SK-N-SH (cell line): ENCODE measurements around the gene SDR42E1. TPM values are rescaled to one million over a fixed set of nuclear protein-coding genes. Genes with fewer than 3 reads are reported as not detected.

ENCODE experiments used
- CTCF ChIA-PET: fragments of 300-600, 350-600 bp; formaldehyde crosslinking; extraction: SDS; loops from one replicate; lab custom pipeline; 2021; lab: Yijun Ruan, JAX
- POLR2A ChIA-PET: fragments of 350-600 bp; sonication (Branson Sonifier 250); formaldehyde crosslinking; extraction: SDS; loops from one replicate; lab custom pipeline; 2020; ENCODE audit warnings: antibody characterized with exemption, inconsistent platforms; lab: Yijun Ruan, JAX
- DNase-seq: peaks from one replicate; pipeline ENCODE4 v3.0.0; 2012
- H2AFZ ChIP-seq: fragments of 200-600 bp; sonication (generic); 2 replicates; pipeline ENCODE4 v1.8.1; 2016; ENCODE audit warnings: antibody characterized with exemption, mild to moderate bottlenecking, low read depth
- H3F3A ChIP-seq: fragments of 200-600 bp; sonication (generic); replicated peaks from 2 replicates; pipeline ENCODE3; 2016; ENCODE audit warnings: antibody characterized with exemption, mild to moderate bottlenecking; ENCODE audit not compliant: insufficient read depth
- H3K27ac ChIP-seq, 2 experiments: fragments of 200-500 bp in 1 of 2; fragments of 200-600 bp in 1 of 2; sonication (Bioruptor generic) in 1 of 2; sonication (generic), shearing (Covaris generic) in 1 of 2; 2 replicates each; pipeline versions ENCODE4 v1.5.1 to v1.6.1; 2014 to 2016; ENCODE audit warnings: low read depth in 2 of 2, inconsistent platforms in 1 of 2, low read length in 1 of 2, mild to moderate bottlenecking in 1 of 2, mixed read lengths in 1 of 2
- H3K27me3 ChIP-seq: fragments of 200-600 bp; sonication (generic), shearing (Covaris generic); 2 replicates; pipeline ENCODE4 v1.6.1; 2016; ENCODE audit warnings: mixed run types; ENCODE audit not compliant: insufficient read depth
- H3K36me3 ChIP-seq, 2 experiments: fragments of 200-500 bp in 1 of 2; fragments of 200-600 bp in 1 of 2; sonication (Bioruptor generic) in 1 of 2; sonication (generic) in 1 of 2; replicated peaks in 1 of 2; 2 replicates each; pipeline versions ENCODE3 to v1.5.1; 2014 to 2016; ENCODE audit warnings: low read length in 1 of 2, mild to moderate bottlenecking in 1 of 2; ENCODE audit not compliant: insufficient read depth in 2 of 2, control insufficient read depth in 1 of 2
- H3K4me1 ChIP-seq, 2 experiments: fragments of 200-500 bp in 1 of 2; fragments of 200-600 bp in 1 of 2; sonication (Bioruptor generic) in 1 of 2; sonication (generic), shearing (Covaris generic) in 1 of 2; 2 replicates each; pipeline versions ENCODE4 v1.5.1 to v1.6.1; 2014 to 2016; ENCODE audit warnings: low read depth in 1 of 2, low read length in 1 of 2, mixed run types in 1 of 2; ENCODE audit not compliant: insufficient read depth in 2 of 2, control insufficient read depth in 1 of 2
- H3K4me2 ChIP-seq: fragments of 200-600 bp; sonication (generic), shearing (Covaris generic); 2 replicates; pipeline ENCODE4 v1.6.1; 2017; ENCODE audit warnings: mixed run types
- H3K4me3 ChIP-seq, 2 experiments: fragments of 200-500 bp in 1 of 2; fragments of 200-600 bp in 1 of 2; sonication (Bioruptor generic) in 1 of 2; sonication (generic), shearing (Covaris generic) in 1 of 2; 2 replicates each; pipeline versions ENCODE4 v1.5.1 to v1.8.1; 2014 to 2016; ENCODE audit warnings: low read depth in 2 of 2, inconsistent platforms in 1 of 2, low read length in 1 of 2, mild to moderate bottlenecking in 1 of 2, mixed read lengths in 1 of 2, moderate library complexity in 1 of 2
- H3K79me2 ChIP-seq: fragments of 200-600 bp; sonication (generic); 2 replicates; pipeline ENCODE4 v1.8.1; 2017; ENCODE audit warnings: mild to moderate bottlenecking; ENCODE audit not compliant: insufficient read depth
- H3K9ac ChIP-seq: fragments of 200-600 bp; sonication (generic); 2 replicates; pipeline ENCODE4 v1.6.1; 2017; ENCODE audit warnings: mixed run types
- H3K9me2 ChIP-seq: fragments of 200-600 bp; sonication (generic); 2 replicates; pipeline ENCODE4 v1.6.1; 2017; ENCODE audit warnings: mixed run types
- H3K9me3 ChIP-seq: fragments of 200-600 bp; sonication (generic); 2 replicates; pipeline ENCODE4 v1.6.1; 2017; ENCODE audit warnings: mixed run types, mild to moderate bottlenecking, moderate library complexity
- H4K20me1 ChIP-seq: fragments of 200-600 bp; sonication (generic); 2 replicates; pipeline ENCODE4 v1.6.1; 2017; ENCODE audit warnings: mild to moderate bottlenecking, mixed run types; ENCODE audit not compliant: insufficient read depth
- CHD2 ChIP-seq: fragments of 150-350 bp; IDR thresholded peaks from 2 replicates; pipeline ENCODE4 v1.6.1; 2018; ENCODE audit warnings: low read length; ENCODE audit not compliant: partially characterized antibody
- EZH2phosphoT487 ChIP-seq: fragments of 200-600 bp; sonication (generic); IDR thresholded peaks from 2 replicates; pipeline ENCODE4 v1.6.1; 2017; ENCODE audit warnings: low read depth, mixed run types, mild to moderate bottlenecking, antibody characterized with exemption, moderate library complexity, borderline replicate concordance
- FOSL2 ChIP-seq: IDR thresholded peaks from 2 replicates; pipeline ENCODE4 v1.4.0; 2012; ENCODE audit warnings: low read depth, mild to moderate bottlenecking, moderate library complexity, borderline replicate concordance
- FOXJ3 ChIP-seq: sonication (generic); formaldehyde crosslinking; IDR thresholded peaks from 2 replicates; pipeline ENCODE4 v1.5.1; 2020; ENCODE audit warnings: mild to moderate bottlenecking, missing genetic modification reagents
- FOXM1 ChIP-seq: IDR thresholded peaks from 2 replicates; pipeline ENCODE4 v1.4.0; 2012; ENCODE audit warnings: low read depth, mild to moderate bottlenecking
- GABPA ChIP-seq: IDR thresholded peaks from 2 replicates; pipeline ENCODE4 v1.4.0; 2012; ENCODE audit warnings: low read depth, mild to moderate bottlenecking
- GATA2 ChIP-seq: sonication (generic); formaldehyde crosslinking; IDR thresholded peaks from 2 replicates; pipeline ENCODE4 v1.5.0; 2020; ENCODE audit warnings: mild to moderate bottlenecking, missing genetic modification reagents
- JUND ChIP-seq: IDR thresholded peaks from 2 replicates; pipeline ENCODE4 v1.4.0; 2012
- MAX ChIP-seq: IDR thresholded peaks from 2 replicates; pipeline ENCODE4 v1.4.0; 2012; ENCODE audit warnings: low read depth
- MEF2A ChIP-seq: IDR thresholded peaks from 2 replicates; pipeline ENCODE4 v1.4.0; 2012; ENCODE audit warnings: low read depth, borderline replicate concordance
- NRF1 ChIP-seq: IDR thresholded peaks from 2 replicates; pipeline ENCODE4 v1.6.1; 2012; ENCODE audit warnings: low read depth, mild to moderate bottlenecking, low read length
- RAD21 ChIP-seq: IDR thresholded peaks from 2 replicates; pipeline ENCODE4 v1.6.1; 2012; ENCODE audit warnings: mild to moderate bottlenecking, low read length
- RCOR1 ChIP-seq: fragments of 150-350 bp; IDR thresholded peaks from 2 replicates; pipeline ENCODE4 v1.6.1; 2017; ENCODE audit warnings: antibody characterized with exemption, low read length
- RFX5 ChIP-seq: IDR thresholded peaks from 2 replicates; pipeline ENCODE4 v1.6.1; 2012; ENCODE audit warnings: mild to moderate bottlenecking, improper control_type of control experiment, low read length
- RXRA ChIP-seq: IDR thresholded peaks from 2 replicates; pipeline ENCODE4 v1.4.0; 2012; ENCODE audit warnings: low read depth, mild to moderate bottlenecking, borderline replicate concordance
- TAF1 ChIP-seq: IDR thresholded peaks from 2 replicates; pipeline ENCODE4 v1.6.1; 2012; ENCODE audit warnings: low read depth, mild to moderate bottlenecking, low read length, moderate library complexity, borderline replicate concordance
- TCF12 ChIP-seq: IDR thresholded peaks from 2 replicates; pipeline ENCODE4 v1.4.0; 2012
- TEAD4 ChIP-seq: IDR thresholded peaks from 2 replicates; pipeline ENCODE4 v1.4.0; 2012; ENCODE audit warnings: mild to moderate bottlenecking, borderline replicate concordance; ENCODE audit not compliant: insufficient read depth
- YY1 ChIP-seq: IDR thresholded peaks from 2 replicates; pipeline ENCODE4 v1.4.0; 2012; ENCODE audit warnings: low read depth, mild to moderate bottlenecking
- ZBTB33 ChIP-seq: IDR thresholded peaks from 2 replicates; pipeline ENCODE4 v1.4.0; 2012; ENCODE audit warnings: low read depth, borderline replicate concordance
- WGBS: methylation state at CpG from one replicate; pipeline ENCODE4 v1.1.6; 2017; ENCODE audit warnings: low lambda C conversion rate; 5-methylcytosine and 5-hydroxymethylcytosine counted together
- polyA plus RNA-seq, 3 experiments: library from polyadenylated mRNA; depleted of rRNA; stranded (reverse); fragments of >200 nt; gene quantifications; 2 replicates each; pipeline ENCODE4 v1.2.3, GENCODE V29; 2012
- TF ChIP-seq, protein P1 (sequence below): IDR thresholded peaks from 2 replicates; pipeline ENCODE4 v1.4.0; 2012; ENCODE audit warnings: low read depth, borderline replicate concordance
- TF ChIP-seq, protein P2 (sequence below): fragments of 200-600 bp; sonication (generic); IDR thresholded peaks from 2 replicates; pipeline ENCODE4 v1.6.1; 2017; ENCODE audit warnings: antibody characterized with exemption, mild to moderate bottlenecking, moderate library complexity

SDR42E1 gene
- polyA plus RNA-seq, 1 of the 3 experiments (the other 2 are of a cell fraction): not detected

DNA sequence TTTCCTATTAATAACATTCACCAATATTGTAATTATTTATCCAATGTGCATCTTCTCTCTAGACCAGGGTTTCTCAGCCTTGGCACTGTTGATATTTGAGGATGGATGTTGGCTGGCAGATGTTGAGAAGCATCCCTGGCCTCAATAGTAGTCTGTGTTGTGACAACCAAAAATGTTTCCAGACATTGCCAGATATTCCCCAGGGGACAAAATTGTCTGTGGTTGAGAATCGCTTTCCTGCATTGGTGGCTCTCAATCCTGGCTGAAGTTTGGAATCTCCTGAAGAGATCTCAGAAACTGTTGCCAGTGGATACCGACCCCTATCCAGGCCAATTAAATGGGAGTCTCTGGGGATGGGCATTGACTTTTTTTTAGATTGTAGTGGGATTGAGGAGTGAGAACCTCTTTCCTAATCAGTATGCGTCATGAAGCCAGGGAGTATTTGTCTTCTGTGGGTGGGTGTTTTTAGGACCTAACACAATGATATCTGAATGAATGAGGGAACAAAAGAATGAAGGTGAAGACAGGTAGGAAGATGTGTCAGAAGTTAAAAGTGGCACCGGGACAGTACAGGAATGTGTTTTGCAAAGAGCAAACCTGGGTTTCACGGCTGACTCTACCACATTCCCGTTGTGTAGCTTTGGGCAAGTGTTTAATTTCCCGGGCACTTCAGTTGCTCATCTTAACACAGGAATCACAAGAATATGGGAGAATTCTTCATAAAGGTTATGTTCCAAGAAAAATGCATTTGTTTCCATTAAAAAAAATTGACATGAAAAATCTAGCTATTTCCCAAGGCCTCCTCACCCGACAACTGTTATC lies 48.1 kb upstream of the SDR42E1 start:
- Histone ChIP-seq H3F3A (no peaks in the 10 kb centered on the region), H3K9ac (no peak overlapping the region), H3K4me1 (no peaks in the 10 kb centered on the region), H3K4me2 (no peak overlapping the region), H3K9me3 (no peaks in the 10 kb centered on the region), H2AFZ (no peak overlapping the region), H3K36me3 (no peaks in the 10 kb centered on the region), H3K4me3 (no peak overlapping the region), H3K27me3 (peaks cover 32% of the 10 kb centered on the region; the same call in 1 of the 2 replicates), H3K27ac (no peak overlapping the region), H3K9me2 (no peaks in the 10 kb centered on the region), H3K79me2 (no peaks in the 10 kb centered on the region), H4K20me1 (no peaks in the 10 kb centered on the region)
- TF ChIP-seq TCF12 (no peak), RXRA (no peak), TAF1 (no peak), RFX5 (no peak), FOXM1 (no peak), MEF2A (no peak), NRF1 (no peak), CHD2 (no peak), RAD21 (no peak), GABPA (no peak), JUND (no peak), TEAD4 (no peak), EZH2phosphoT487 (no peak), FOSL2 (no peak)
- TF ChIP-seq, protein P1, sequence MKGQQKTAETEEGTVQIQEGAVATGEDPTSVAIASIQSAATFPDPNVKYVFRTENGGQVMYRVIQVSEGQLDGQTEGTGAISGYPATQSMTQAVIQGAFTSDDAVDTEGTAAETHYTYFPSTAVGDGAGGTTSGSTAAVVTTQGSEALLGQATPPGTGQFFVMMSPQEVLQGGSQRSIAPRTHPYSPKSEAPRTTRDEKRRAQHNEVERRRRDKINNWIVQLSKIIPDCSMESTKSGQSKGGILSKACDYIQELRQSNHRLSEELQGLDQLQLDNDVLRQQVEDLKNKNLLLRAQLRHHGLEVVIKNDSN: no peak
- TF ChIP-seq, protein P2, sequence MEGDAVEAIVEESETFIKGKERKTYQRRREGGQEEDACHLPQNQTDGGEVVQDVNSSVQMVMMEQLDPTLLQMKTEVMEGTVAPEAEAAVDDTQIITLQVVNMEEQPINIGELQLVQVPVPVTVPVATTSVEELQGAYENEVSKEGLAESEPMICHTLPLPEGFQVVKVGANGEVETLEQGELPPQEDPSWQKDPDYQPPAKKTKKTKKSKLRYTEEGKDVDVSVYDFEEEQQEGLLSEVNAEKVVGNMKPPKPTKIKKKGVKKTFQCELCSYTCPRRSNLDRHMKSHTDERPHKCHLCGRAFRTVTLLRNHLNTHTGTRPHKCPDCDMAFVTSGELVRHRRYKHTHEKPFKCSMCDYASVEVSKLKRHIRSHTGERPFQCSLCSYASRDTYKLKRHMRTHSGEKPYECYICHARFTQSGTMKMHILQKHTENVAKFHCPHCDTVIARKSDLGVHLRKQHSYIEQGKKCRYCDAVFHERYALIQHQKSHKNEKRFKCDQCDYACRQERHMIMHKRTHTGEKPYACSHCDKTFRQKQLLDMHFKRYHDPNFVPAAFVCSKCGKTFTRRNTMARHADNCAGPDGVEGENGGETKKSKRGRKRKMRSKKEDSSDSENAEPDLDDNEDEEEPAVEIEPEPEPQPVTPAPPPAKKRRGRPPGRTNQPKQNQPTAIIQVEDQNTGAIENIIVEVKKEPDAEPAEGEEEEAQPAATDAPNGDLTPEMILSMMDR: no peak
- WGBS: 56% methylated on average over 7 of the region's 8 CpGs
- POLR2A ChIA-PET: no interaction called here
- DNase-seq: no peak
- CTCF ChIA-PET: interaction anchor here (0.6 kb wide), 1 partner anchor 11 kb away, joined by 3 read pairs; no protein-coding TSS in a partner anchor

GRCh38 chr16:82056550-82056896 lies 45.3 kb upstream of the SDR42E1 start:
- Histone ChIP-seq H3K4me3 (no peak overlapping the region), H3K79me2 (no peaks in the 10 kb centered on the region), H3K9me3 (no peaks in the 10 kb centered on the region), H2AFZ (no peak overlapping the region), H3F3A (no peaks in the 10 kb centered on the region), H4K20me1 (no peaks in the 10 kb centered on the region), H3K9ac (no peak overlapping the region), H3K9me2 (no peaks in the 10 kb centered on the region), H3K4me2 (no peak overlapping the region), H3K36me3 (no peaks in the 10 kb centered on the region), H3K27ac (no peak overlapping the region), H3K27me3 (peaks cover 40% of the 10 kb centered on the region; the same call in 1 of the 2 replicates), H3K4me1 (no peaks in the 10 kb centered on the region)
- DNase-seq: no peak
- 52% methylated on average over 3 of the region's 3 CpGs for WGBS
- POLR2A ChIA-PET: no interaction called here
- CTCF ChIA-PET: no interaction called here
- no peak for TF ChIP-seq YY1
- TF ChIP-seq FOXJ3 (CRISPR knock-in tag): no peak
- no peak for TF ChIP-seq MAX
- TF ChIP-seq, protein P2: no peak
- TF ChIP-seq ZBTB33: no peak
- no peak for TF ChIP-seq GATA2 (CRISPR knock-in tag)
- no peak for TF ChIP-seq FOSL2
- TF ChIP-seq RCOR1: no peak
